ENCODE measurements around the gene COL28A1.

DNA sequence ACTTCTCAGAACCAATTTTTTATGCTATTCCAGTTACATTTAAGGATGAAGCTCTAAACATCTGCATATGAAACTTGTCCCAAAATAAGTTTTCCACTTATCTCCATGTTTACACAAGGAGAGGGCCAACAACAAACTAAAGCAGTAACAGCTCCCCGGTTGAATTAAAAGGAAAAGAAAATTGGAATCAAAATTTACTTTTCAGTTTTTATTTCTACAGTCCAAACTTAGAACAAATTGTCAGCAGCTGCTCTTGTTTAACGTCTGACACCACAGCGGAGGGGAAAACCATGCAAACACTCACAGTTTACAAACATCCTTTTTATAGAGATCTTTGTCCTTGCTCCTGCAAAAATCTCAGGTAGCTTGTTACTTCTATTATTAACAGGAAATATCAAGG, 101.3 kb downstream of the COL28A1 start:
- TF ChIP-seq, protein P1, sequence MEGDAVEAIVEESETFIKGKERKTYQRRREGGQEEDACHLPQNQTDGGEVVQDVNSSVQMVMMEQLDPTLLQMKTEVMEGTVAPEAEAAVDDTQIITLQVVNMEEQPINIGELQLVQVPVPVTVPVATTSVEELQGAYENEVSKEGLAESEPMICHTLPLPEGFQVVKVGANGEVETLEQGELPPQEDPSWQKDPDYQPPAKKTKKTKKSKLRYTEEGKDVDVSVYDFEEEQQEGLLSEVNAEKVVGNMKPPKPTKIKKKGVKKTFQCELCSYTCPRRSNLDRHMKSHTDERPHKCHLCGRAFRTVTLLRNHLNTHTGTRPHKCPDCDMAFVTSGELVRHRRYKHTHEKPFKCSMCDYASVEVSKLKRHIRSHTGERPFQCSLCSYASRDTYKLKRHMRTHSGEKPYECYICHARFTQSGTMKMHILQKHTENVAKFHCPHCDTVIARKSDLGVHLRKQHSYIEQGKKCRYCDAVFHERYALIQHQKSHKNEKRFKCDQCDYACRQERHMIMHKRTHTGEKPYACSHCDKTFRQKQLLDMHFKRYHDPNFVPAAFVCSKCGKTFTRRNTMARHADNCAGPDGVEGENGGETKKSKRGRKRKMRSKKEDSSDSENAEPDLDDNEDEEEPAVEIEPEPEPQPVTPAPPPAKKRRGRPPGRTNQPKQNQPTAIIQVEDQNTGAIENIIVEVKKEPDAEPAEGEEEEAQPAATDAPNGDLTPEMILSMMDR (IDR thresholded peaks at IDR 0.05; ENCODE audit: insufficient read depth, low read length, poor library complexity, severe bottlenecking) = no peak
- no peak for TF ChIP-seq EZH2phosphoT487 (conservative IDR thresholded peaks at IDR 0.05; ENCODE audit: low read length)

All from SU-DHL-6 (cell line).